Retinal pigment epithelial cell (primary cell): ENCODE measurements around the gene CDK14.
A peak's percentile ranks its signal among the peaks of the same experiment; 100 is the strongest.

Source experiments
- DNase-seq: peaks from one replicate; pipeline ENCODE4 v3.0.0-alpha.2; 2010; ENCODE audit warnings: low read depth
- H3K4me3 ChIP-seq: 2 replicates; pipeline ENCODE4 v1.5.1; 2011; ENCODE audit warnings: mild to moderate bottlenecking, low read length, control low read depth, moderate library complexity
- TF ChIP-seq, protein P1 (sequence below): conservative IDR thresholded peaks from 2 replicates; pipeline ENCODE4 v1.5.1; 2011; ENCODE audit warnings: low read depth, low read length, control low read depth, inconsistent platforms

Gene CDK14

DNA sequence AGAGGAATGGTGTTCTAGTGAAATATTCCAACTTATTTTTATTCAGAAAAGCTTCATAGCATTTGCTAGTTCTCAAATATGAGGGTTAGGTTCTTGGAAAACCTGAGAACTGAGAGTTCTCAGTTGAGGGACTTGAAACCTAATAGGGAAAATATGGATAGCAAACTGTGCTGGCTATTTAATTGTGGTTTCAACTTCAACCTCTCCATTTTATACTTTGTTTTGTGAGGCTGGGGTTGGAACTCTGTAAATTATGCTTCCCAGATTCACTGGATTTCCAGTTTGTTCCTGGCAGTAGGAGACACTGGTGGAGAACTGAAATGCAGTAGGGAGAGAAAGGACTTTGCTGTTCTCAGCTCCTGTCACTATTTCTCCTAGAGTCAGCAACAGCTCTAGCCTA is 52.7 kb downstream of the CDK14 start:
- TF ChIP-seq, protein P1, sequence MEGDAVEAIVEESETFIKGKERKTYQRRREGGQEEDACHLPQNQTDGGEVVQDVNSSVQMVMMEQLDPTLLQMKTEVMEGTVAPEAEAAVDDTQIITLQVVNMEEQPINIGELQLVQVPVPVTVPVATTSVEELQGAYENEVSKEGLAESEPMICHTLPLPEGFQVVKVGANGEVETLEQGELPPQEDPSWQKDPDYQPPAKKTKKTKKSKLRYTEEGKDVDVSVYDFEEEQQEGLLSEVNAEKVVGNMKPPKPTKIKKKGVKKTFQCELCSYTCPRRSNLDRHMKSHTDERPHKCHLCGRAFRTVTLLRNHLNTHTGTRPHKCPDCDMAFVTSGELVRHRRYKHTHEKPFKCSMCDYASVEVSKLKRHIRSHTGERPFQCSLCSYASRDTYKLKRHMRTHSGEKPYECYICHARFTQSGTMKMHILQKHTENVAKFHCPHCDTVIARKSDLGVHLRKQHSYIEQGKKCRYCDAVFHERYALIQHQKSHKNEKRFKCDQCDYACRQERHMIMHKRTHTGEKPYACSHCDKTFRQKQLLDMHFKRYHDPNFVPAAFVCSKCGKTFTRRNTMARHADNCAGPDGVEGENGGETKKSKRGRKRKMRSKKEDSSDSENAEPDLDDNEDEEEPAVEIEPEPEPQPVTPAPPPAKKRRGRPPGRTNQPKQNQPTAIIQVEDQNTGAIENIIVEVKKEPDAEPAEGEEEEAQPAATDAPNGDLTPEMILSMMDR: no peak
- no peak for DNase-seq
- H3K4me3 ChIP-seq: no peak overlapping the region

DNA sequence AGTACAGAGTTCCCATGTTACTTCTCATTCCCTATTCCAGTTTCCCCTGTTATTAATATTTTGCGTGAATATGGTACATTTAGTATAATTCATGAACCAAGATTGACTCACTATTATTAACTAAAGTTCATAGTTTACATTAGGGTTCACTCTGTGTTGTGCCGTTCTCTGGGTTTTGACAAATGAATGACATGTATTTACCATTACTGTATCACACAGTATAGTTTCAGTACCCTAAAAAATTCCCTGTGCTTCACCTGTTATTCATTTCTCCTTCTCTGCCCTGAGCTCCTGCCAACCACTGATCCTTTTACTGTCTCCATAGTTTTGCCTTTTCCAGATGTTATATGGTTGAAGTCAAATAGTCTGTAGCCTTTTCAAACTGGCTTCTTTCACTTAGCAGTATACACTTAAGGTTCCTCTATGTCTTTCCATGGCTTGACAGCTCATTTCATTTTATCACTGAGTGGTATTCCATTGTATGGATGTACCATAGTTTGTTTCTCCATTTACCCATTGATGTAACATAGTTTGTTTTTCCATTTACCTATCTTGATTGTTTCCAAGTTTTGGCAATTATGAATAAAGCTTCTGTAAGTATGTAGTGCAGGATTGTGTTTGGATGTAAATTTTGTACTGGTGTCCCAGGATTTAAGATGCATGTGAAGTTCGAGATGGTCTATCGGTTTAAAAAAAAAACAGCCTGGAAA is 58.8 kb downstream of the CDK14 start:
- TF ChIP-seq, protein P1: no peak
- no peak for DNase-seq
- no peak overlapping the region for H3K4me3 ChIP-seq

DNA sequence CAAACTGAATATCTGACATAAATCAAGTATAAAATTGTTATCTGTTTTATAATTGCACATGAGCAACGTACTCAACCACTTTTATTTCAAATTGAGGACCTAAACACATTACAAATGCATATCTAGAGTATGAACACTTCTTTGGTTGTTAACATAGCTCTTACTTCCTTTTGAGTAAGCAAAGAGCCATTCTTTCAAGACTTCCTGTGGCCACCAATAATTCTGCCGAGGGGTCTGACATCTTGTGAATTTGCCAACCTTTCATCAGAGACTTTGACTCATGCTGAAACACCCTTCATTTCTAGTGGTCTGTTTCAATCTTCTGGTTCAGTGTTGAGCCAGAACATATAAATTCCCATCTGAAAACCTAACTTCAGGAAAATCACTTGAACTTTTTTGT is 59.4 kb downstream of the CDK14 start:
- H3K4me3 ChIP-seq: no peak overlapping the region
- DNase-seq: peak; percentile 56
- TF ChIP-seq, protein P1: no peak

DNA sequence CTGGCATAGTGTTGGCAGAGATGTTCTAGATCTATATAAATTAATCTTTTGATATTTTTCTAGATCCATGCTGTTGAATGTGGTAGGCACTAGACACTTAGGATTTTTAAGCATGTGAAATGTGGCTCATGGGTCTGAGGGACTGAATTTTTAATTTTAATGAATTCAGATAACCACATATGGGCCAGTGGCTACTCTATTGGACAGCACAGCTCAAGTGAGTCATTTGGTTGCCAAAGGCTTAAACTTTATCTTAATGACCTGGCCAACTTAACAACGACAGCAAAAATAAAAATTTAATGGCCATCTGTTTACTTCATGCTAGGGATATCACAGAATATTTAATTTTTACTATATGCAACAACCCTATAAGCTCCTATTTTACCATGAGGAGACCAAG is 61.4 kb downstream of the CDK14 start:
- no peak for DNase-seq
- TF ChIP-seq, protein P1: no peak
- no peak overlapping the region for H3K4me3 ChIP-seq

DNA sequence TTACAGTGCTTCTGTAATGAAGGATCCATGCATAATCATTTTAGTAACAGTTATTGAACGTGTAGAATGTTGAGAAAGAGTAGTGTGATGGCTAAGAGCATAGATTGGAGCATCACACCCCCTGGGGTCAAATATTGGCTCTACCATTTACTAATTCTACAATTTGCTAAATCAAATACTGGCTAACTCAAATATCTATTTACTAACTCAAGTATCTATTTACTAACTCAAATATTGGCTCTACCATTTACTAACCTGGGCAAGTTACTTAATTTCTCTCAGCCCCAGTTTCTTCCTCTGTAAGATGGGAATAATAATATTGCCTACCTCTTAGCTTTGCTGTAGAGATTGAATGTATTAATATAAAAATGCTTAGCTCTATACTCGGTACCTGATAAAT is 64.0 kb downstream of the CDK14 start:
- TF ChIP-seq, protein P1: no peak
- no peak for DNase-seq
- no peak overlapping the region for H3K4me3 ChIP-seq

DNA sequence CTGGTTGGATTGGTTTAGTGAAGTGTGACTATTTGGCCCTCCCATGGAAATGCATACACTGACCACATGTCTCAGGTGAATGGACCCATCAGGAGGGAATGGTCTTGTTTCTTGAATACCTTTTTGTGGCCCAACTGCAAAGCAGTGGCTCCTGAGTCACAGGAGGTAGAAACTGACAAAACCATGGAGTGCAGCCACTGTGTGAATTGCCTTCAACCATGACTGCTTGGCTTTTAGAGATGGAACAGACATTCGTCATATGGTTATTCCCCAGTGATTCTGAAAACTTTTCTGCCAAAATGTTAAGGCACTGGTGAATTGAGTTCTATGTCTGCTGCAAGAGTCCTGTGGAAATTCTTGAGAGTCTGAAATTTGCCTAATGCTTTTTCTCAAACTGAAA is 64.7 kb downstream of the CDK14 start:
- TF ChIP-seq, protein P1: no peak
- H3K4me3 ChIP-seq: no peak overlapping the region
- DNase-seq: no peak

DNA sequence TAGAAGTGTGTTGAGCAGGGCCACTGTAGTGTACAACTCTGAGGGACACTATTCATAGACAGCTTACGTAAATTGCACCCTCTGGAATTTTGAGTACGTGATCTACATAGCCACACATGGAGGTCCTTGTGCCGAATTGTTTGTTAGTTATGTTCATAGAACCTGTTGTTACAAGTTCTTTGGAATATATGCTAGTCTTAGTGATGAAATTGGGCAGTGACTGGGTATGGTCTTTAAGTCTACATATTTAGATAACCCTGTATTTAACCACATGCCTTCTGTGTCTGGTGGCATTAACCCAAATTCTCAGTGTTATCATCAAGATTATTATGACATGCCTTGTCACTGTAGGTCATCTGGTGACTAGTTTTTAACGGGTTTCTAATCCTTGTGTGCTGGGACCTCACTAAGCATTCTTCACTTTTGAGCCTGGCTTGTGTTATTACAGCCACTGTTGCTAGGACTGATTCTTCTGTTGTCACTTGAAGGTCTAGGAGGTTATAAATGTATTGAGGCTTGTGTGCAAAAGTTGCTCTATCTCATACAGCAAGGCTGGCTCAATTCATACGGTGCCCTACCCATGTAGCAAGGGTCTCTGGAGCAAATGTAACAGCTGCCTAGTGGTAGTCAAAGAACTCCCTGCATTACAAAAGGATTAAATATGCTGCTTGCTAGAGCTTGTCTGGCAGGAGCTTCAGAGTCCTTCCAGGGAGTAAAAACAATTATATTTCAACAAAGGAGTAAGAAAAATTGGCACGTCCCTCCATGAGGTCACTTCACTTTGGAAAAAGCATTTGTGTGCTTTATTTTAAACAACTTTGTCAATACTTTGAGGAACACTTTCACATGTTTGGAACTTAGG is 65.4 kb downstream of the CDK14 start:
- TF ChIP-seq, protein P1: no peak
- H3K4me3 ChIP-seq: no peak overlapping the region
- no peak for DNase-seq
